HEK293 (cell line): ENCODE data around the gene GPSM1.

ENCODE experiments used
- BCL11A ChIP-seq: fragments of 450-650 bp; formaldehyde crosslinking; IDR thresholded peaks from 2 replicates; pipeline ENCODE4 v1.5.1; 2016; ENCODE audit warnings: low read depth, missing biosample characterization, missing genetic modification characterization
- GFI1B ChIP-seq: fragments of 450-650 bp; formaldehyde crosslinking; IDR thresholded peaks from 2 replicates; pipeline ENCODE4 v1.5.1; 2016; ENCODE audit warnings: missing biosample characterization, missing genetic modification characterization
- GLIS2 ChIP-seq: fragments of 450-650 bp; formaldehyde crosslinking; IDR thresholded peaks from 2 replicates; pipeline ENCODE4 v1.5.1; 2016; ENCODE audit warnings: missing biosample characterization, missing genetic modification characterization
- KLF8 ChIP-seq: fragments of 450-650 bp; formaldehyde crosslinking; IDR thresholded peaks from 2 replicates; pipeline ENCODE4 v1.5.1; 2016; ENCODE audit warnings: missing biosample characterization, missing genetic modification characterization
- SCRT2 ChIP-seq: fragments of 450-650 bp; formaldehyde crosslinking; IDR thresholded peaks from 2 replicates; pipeline ENCODE4 v1.5.1; 2016; ENCODE audit warnings: missing biosample characterization, missing genetic modification characterization
- SP2 ChIP-seq: fragments of 450-650 bp; formaldehyde crosslinking; IDR thresholded peaks from 2 replicates; pipeline ENCODE4 v1.5.1; 2016; ENCODE audit warnings: missing biosample characterization, missing genetic modification characterization
- TCF7L2 ChIP-seq: IDR thresholded peaks from 2 replicates; pipeline ENCODE4 v1.6.1; 2011; ENCODE audit warnings: low read depth, mild to moderate bottlenecking, inconsistent platforms, low read length, moderate library complexity, borderline replicate concordance
- YY1 ChIP-seq: fragments of 450-650 bp; formaldehyde crosslinking; IDR thresholded peaks from 2 replicates; pipeline ENCODE4 v1.5.1; 2018; ENCODE audit warnings: missing biosample characterization, missing genetic modification characterization
- ZNF23 ChIP-seq: fragments of 450-650 bp; formaldehyde crosslinking; IDR thresholded peaks from 2 replicates; pipeline ENCODE4 v1.5.1; 2016; ENCODE audit warnings: missing biosample characterization, missing genetic modification characterization, borderline replicate concordance
- ZNF394 ChIP-seq: fragments of 450-650 bp; formaldehyde crosslinking; IDR thresholded peaks from 2 replicates; pipeline ENCODE4 v1.5.1; 2016; ENCODE audit warnings: missing biosample characterization, missing genetic modification characterization, mild to moderate bottlenecking, moderate library complexity, borderline replicate concordance
- ZNF558 ChIP-seq: fragments of 450-650 bp; formaldehyde crosslinking; IDR thresholded peaks from 2 replicates; pipeline ENCODE4 v1.5.1; 2016; ENCODE audit warnings: missing biosample characterization, missing genetic modification characterization
- ZNF561 ChIP-seq: fragments of 450-650 bp; IDR thresholded peaks from 2 replicates; pipeline ENCODE4 v1.5.1; 2018; ENCODE audit warnings: missing biosample characterization, missing genetic modification characterization, borderline replicate concordance
- ZNF596 ChIP-seq: fragments of 450-650 bp; IDR thresholded peaks from 2 replicates; pipeline ENCODE4 v1.5.0; 2018; ENCODE audit warnings: missing biosample characterization, mild to moderate bottlenecking, missing genetic modification characterization, moderate library complexity
- ZNF624 ChIP-seq: fragments of 450-650 bp; formaldehyde crosslinking; IDR thresholded peaks from 2 replicates; pipeline ENCODE4 v1.5.1; 2017; ENCODE audit warnings: missing biosample characterization, missing genetic modification characterization
- ZNF837 ChIP-seq: fragments of 450-650 bp; formaldehyde crosslinking; IDR thresholded peaks from 2 replicates; pipeline ENCODE4 v1.5.1; 2016; ENCODE audit warnings: missing biosample characterization, missing genetic modification characterization
- ZSCAN16 ChIP-seq: fragments of 450-650 bp; formaldehyde crosslinking; IDR thresholded peaks from 2 replicates; pipeline ENCODE4 v1.5.1; 2016; ENCODE audit warnings: missing biosample characterization, missing genetic modification characterization
- ZXDB ChIP-seq: fragments of 450-650 bp; formaldehyde crosslinking; IDR thresholded peaks from 2 replicates; pipeline ENCODE4 v1.5.1; 2016; ENCODE audit warnings: missing biosample characterization, missing genetic modification characterization
- TF ChIP-seq, protein P1 (sequence below): fragments of 450-650 bp; formaldehyde crosslinking; conservative IDR thresholded peaks from 2 replicates; pipeline ENCODE4 v1.5.1; 2016; ENCODE audit warnings: low read depth, missing biosample characterization, missing genetic modification characterization
- TF ChIP-seq, protein P2 (sequence below): fragments of 450-650 bp; formaldehyde crosslinking; IDR thresholded peaks from 2 replicates; pipeline ENCODE4 v1.5.1; 2016; ENCODE audit warnings: missing biosample characterization, missing genetic modification characterization
- TF ChIP-seq, protein P3 (sequence below): fragments of 450-650 bp; formaldehyde crosslinking; IDR thresholded peaks from 2 replicates; pipeline ENCODE4 v1.5.1; 2016; ENCODE audit warnings: missing biosample characterization, missing genetic modification characterization
- TF ChIP-seq, protein P4 (sequence below): fragments of 450-650 bp; formaldehyde crosslinking; IDR thresholded peaks from 2 replicates; pipeline ENCODE4 v1.5.1; 2017; ENCODE audit warnings: missing biosample characterization, missing genetic modification characterization
- TF ChIP-seq, protein P5 (sequence below): fragments of 450-650 bp; formaldehyde crosslinking; IDR thresholded peaks from 2 replicates; pipeline ENCODE4 v1.5.1; 2017; ENCODE audit warnings: missing biosample characterization, missing genetic modification characterization
- TF ChIP-seq, protein P6 (sequence below): fragments of 450-650 bp; formaldehyde crosslinking; IDR thresholded peaks from 2 replicates; pipeline ENCODE4 v1.5.1; 2016; ENCODE audit warnings: missing biosample characterization, missing genetic modification characterization, low read depth
- TF ChIP-seq, protein P7 (sequence below): fragments of 450-650 bp; formaldehyde crosslinking; IDR thresholded peaks from 2 replicates; pipeline ENCODE4 v1.5.1; 2016; ENCODE audit warnings: missing biosample characterization, missing genetic modification characterization

GPSM1 gene

DNA sequence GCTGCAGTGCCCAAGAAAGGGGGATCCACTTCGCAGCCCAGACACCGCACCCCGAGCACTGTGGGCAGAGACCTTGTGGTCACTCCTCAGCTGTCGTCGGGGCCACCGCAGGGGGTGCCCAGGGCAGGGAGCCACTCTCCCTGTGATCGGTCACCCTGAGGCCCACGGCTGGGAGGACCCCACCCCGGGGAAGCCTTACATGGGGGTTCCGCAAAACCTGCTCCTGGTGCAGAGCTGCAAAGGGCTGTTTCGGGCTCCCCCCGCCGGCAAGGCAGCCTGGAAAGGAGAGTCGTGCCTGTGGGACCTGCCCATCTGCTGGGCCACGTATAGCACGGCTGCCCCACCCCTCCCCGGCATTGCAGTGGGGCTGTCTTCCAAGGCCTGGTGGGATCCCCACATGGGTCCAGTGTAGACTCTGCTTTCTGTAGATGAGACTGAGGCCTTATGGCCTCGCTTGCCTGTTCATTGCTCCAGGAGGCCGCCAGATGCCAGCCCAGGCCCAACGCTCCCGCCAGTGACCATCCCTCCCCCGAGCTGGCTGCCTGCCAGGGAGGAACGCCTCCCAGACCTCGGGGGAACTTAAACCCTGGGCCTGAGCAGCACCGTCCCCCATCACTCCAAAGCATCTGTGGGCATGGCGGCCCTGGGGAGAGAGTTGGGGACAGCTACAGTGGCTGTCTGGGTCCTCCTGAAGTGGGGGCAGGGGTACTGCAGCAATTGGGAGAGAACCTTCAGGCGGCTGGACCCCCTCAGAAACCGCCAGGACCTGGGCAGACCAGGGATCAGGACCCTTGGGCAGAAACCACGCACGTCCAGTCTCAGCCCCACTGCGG is 37.8 kb downstream of the GPSM1 start (continued):
- TF ChIP-seq, protein P1, sequence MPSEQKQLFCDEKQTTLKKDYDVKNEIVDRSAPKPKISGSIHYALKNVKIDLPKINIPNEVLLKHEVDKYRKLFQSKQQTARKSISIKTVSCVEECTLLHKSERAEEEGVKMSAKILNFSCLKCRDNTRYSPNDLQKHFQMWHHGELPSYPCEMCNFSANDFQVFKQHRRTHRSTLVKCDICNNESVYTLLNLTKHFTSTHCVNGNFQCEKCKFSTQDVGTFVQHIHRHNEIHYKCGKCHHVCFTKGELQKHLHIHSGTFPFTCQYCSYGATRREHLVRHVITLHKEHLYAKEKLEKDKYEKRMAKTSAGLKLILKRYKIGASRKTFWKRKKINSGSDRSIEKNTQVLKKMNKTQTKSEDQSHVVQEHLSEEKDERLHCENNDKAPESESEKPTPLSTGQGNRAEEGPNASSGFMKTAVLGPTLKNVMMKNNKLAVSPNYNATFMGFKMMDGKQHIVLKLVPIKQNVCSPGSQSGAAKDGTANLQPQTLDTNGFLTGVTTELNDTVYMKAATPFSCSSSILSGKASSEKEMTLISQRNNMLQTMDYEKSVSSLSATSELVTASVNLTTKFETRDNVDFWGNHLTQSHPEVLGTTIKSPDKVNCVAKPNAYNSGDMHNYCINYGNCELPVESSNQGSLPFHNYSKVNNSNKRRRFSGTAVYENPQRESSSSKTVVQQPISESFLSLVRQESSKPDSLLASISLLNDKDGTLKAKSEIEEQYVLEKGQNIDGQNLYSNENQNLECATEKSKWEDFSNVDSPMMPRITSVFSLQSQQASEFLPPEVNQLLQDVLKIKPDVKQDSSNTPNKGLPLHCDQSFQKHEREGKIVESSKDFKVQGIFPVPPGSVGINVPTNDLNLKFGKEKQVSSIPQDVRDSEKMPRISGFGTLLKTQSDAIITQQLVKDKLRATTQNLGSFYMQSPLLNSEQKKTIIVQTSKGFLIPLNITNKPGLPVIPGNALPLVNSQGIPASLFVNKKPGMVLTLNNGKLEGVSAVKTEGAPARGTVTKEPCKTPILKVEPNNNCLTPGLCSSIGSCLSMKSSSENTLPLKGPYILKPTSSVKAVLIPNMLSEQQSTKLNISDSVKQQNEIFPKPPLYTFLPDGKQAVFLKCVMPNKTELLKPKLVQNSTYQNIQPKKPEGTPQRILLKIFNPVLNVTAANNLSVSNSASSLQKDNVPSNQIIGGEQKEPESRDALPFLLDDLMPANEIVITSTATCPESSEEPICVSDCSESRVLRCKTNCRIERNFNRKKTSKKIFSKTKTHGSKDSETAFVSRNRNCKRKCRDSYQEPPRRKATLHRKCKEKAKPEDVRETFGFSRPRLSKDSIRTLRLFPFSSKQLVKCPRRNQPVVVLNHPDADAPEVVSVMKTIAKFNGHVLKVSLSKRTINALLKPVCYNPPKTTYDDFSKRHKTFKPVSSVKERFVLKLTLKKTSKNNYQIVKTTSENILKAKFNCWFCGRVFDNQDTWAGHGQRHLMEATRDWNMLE (tag by site-specific recombination): no peak
- peak; percentile 27; the same call in 1 of the 2 replicates for TF ChIP-seq GLIS2 (tag by site-specific recombination)
- TF ChIP-seq, protein P2, sequence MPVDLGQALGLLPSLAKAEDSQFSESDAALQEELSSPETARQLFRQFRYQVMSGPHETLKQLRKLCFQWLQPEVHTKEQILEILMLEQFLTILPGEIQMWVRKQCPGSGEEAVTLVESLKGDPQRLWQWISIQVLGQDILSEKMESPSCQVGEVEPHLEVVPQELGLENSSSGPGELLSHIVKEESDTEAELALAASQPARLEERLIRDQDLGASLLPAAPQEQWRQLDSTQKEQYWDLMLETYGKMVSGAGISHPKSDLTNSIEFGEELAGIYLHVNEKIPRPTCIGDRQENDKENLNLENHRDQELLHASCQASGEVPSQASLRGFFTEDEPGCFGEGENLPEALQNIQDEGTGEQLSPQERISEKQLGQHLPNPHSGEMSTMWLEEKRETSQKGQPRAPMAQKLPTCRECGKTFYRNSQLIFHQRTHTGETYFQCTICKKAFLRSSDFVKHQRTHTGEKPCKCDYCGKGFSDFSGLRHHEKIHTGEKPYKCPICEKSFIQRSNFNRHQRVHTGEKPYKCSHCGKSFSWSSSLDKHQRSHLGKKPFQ (tag by site-specific recombination): no peak
- TF ChIP-seq, protein P3, sequence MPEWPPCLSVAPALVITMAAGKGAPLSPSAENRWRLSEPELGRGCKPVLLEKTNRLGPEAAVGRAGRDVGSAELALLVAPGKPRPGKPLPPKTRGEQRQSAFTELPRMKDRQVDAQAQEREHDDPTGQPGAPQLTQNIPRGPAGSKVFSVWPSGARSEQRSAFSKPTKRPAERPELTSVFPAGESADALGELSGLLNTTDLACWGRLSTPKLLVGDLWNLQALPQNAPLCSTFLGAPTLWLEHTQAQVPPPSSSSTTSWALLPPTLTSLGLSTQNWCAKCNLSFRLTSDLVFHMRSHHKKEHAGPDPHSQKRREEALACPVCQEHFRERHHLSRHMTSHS: no peak
- no peak for TF ChIP-seq SP2
- no peak for TF ChIP-seq ZXDB (tag by site-specific recombination)
- no peak for TF ChIP-seq KLF8 (tag by site-specific recombination)
- no peak for TF ChIP-seq GFI1B
- no peak for TF ChIP-seq ZNF837
- TF ChIP-seq ZNF558 (tag by site-specific recombination): no peak
- TF ChIP-seq SCRT2 (tag by site-specific recombination): no peak
- TF ChIP-seq YY1 (tag by site-specific recombination): no peak
- TF ChIP-seq BCL11A (tag by site-specific recombination): 0 out of 2 replicates have a peak, but pooled peaks have one; percentile 14
- TF ChIP-seq, protein P4, sequence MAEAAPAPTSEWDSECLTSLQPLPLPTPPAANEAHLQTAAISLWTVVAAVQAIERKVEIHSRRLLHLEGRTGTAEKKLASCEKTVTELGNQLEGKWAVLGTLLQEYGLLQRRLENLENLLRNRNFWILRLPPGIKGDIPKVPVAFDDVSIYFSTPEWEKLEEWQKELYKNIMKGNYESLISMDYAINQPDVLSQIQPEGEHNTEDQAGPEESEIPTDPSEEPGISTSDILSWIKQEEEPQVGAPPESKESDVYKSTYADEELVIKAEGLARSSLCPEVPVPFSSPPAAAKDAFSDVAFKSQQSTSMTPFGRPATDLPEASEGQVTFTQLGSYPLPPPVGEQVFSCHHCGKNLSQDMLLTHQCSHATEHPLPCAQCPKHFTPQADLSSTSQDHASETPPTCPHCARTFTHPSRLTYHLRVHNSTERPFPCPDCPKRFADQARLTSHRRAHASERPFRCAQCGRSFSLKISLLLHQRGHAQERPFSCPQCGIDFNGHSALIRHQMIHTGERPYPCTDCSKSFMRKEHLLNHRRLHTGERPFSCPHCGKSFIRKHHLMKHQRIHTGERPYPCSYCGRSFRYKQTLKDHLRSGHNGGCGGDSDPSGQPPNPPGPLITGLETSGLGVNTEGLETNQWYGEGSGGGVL (tag by site-specific recombination): no peak
- TF ChIP-seq ZNF596 (tag by site-specific recombination): no peak
- TF ChIP-seq TCF7L2: no peak
- TF ChIP-seq, protein P5, sequence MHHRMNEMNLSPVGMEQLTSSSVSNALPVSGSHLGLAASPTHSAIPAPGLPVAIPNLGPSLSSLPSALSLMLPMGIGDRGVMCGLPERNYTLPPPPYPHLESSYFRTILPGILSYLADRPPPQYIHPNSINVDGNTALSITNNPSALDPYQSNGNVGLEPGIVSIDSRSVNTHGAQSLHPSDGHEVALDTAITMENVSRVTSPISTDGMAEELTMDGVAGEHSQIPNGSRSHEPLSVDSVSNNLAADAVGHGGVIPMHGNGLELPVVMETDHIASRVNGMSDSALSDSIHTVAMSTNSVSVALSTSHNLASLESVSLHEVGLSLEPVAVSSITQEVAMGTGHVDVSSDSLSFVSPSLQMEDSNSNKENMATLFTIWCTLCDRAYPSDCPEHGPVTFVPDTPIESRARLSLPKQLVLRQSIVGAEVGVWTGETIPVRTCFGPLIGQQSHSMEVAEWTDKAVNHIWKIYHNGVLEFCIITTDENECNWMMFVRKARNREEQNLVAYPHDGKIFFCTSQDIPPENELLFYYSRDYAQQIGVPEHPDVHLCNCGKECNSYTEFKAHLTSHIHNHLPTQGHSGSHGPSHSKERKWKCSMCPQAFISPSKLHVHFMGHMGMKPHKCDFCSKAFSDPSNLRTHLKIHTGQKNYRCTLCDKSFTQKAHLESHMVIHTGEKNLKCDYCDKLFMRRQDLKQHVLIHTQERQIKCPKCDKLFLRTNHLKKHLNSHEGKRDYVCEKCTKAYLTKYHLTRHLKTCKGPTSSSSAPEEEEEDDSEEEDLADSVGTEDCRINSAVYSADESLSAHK (tag by site-specific recombination): peak; percentile 76
- no peak for TF ChIP-seq ZNF394 (tag by site-specific recombination)
- no peak for TF ChIP-seq ZSCAN16 (tag by site-specific recombination)
- TF ChIP-seq, protein P6, sequence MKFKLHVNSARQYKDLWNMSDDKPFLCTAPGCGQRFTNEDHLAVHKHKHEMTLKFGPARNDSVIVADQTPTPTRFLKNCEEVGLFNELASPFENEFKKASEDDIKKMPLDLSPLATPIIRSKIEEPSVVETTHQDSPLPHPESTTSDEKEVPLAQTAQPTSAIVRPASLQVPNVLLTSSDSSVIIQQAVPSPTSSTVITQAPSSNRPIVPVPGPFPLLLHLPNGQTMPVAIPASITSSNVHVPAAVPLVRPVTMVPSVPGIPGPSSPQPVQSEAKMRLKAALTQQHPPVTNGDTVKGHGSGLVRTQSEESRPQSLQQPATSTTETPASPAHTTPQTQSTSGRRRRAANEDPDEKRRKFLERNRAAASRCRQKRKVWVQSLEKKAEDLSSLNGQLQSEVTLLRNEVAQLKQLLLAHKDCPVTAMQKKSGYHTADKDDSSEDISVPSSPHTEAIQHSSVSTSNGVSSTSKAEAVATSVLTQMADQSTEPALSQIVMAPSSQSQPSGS (tag by site-specific recombination): no peak
- TF ChIP-seq ZNF561 (tag by site-specific recombination): no peak
- TF ChIP-seq ZNF23 (tag by site-specific recombination): no peak
- no peak for TF ChIP-seq ZNF624 (tag by site-specific recombination)
- TF ChIP-seq, protein P7, sequence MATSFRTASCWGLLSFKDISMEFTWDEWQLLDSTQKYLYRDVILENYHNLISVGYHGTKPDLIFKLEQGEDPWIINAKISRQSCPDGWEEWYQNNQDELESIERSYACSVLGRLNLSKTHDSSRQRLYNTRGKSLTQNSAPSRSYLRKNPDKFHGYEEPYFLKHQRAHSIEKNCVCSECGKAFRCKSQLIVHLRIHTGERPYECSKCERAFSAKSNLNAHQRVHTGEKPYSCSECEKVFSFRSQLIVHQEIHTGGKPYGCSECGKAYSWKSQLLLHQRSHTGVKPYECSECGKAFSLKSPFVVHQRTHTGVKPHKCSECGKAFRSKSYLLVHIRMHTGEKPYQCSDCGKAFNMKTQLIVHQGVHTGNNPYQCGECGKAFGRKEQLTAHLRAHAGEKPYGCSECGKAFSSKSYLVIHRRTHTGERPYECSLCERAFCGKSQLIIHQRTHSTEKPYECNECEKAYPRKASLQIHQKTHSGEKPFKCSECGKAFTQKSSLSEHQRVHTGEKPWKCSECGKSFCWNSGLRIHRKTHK (tag by site-specific recombination): no peak
